HepG2 (cell line): ENCODE results near the gene CALY. TPM values are rescaled to one million over a fixed set of nuclear protein-coding genes. Genes with fewer than 3 reads are reported as not detected.

Experiments
- CERS6 ChIP-seq: sonication (generic); formaldehyde crosslinking; IDR thresholded peaks from 2 replicates; pipeline ENCODE4 v1.5.0; 2020; ENCODE audit warnings: missing genetic modification reagents
- MED8 ChIP-seq: sonication (generic); formaldehyde crosslinking; IDR thresholded peaks from 2 replicates; pipeline ENCODE4 v1.8.1; 2023; ENCODE audit warnings: mild to moderate bottlenecking, missing genetic modification reagents; ENCODE audit not compliant: insufficient replicate concordance
- MTERF4 ChIP-seq: sonication (generic); formaldehyde crosslinking; IDR thresholded peaks from 2 replicates; pipeline ENCODE4 v1.8.0; 2023; ENCODE audit warnings: mild to moderate bottlenecking, missing genetic modification reagents
- NCOA5 ChIP-seq: sonication (generic); formaldehyde crosslinking; IDR thresholded peaks from 2 replicates; pipeline ENCODE4 v1.4.0; 2020; ENCODE audit warnings: missing genetic modification reagents
- RAD21 ChIP-seq: fragments of 450-650 bp; formaldehyde crosslinking; IDR thresholded peaks from 2 replicates; pipeline ENCODE4 v1.5.0; 2020; ENCODE audit warnings: mild to moderate bottlenecking
- TERF1 ChIP-seq: sonication (generic); formaldehyde crosslinking; IDR thresholded peaks from 2 replicates; pipeline ENCODE4 v1.8.0; 2022; ENCODE audit warnings: mild to moderate bottlenecking, missing genetic modification reagents, moderate library complexity
- TRAFD1 ChIP-seq: sonication (generic); formaldehyde crosslinking; IDR thresholded peaks from 2 replicates; pipeline ENCODE4 v1.5.1; 2020; ENCODE audit warnings: missing genetic modification reagents, mild to moderate bottlenecking, borderline replicate concordance
- ZNF350 ChIP-seq: sonication (generic); formaldehyde crosslinking; IDR thresholded peaks from 2 replicates; pipeline ENCODE4 v1.4.0; 2020; ENCODE audit warnings: mild to moderate bottlenecking, low read depth, missing genetic modification reagents, borderline replicate concordance
- ZNF646 ChIP-seq: sonication (generic); formaldehyde crosslinking; IDR thresholded peaks from 2 replicates; pipeline ENCODE4 v1.9.0; 2021; ENCODE audit warnings: mild to moderate bottlenecking, missing genetic modification reagents
- ZNF687 ChIP-seq: sonication (generic); formaldehyde crosslinking; IDR thresholded peaks from 2 replicates; pipeline ENCODE4 v1.5.1; 2020; ENCODE audit warnings: mild to moderate bottlenecking, missing genetic modification reagents, moderate library complexity
- ZSCAN30 ChIP-seq: sonication (generic); formaldehyde crosslinking; IDR thresholded peaks from 2 replicates; pipeline ENCODE4 v1.5.0; 2020; ENCODE audit warnings: mild to moderate bottlenecking, missing genetic modification reagents
- polyA plus RNA-seq, 8 experiments: library from polyadenylated mRNA; depleted of rRNA in 3 of 8; stranded (reverse) in 7 of 8; unstranded in 1 of 8; fragments of >200 nt; fragmentation: Illumina TruSeq in 4 of 8; extraction: Trizol in 4 of 8; gene quantifications; 2 replicates each; pipeline versions ENCODE4 v1.2.1 to v1.2.3, GENCODE V29; 2011 to 2016; ENCODE audit warnings: low read depth in 4 of 8, missing spikeins in 1 of 8, mixed read lengths in 1 of 8; ENCODE audit not compliant: insufficient read depth in 1 of 8
- total RNA-seq, 5 experiments: library from RNA; depleted of rRNA; stranded (reverse); fragments of >200 nt; fragmentation: Illumina TruSeq; extraction: Trizol; gene quantifications; 2 replicates each; pipeline ENCODE4 v1.2.3, GENCODE V29; 2016; ENCODE audit warnings: low read depth in 1 of 5

CALY gene
- total and polyA plus RNA-seq, 2 of the 13 experiments (the other 11 are each of a cell fraction or from before 2014, with no cell fraction given), result 0.08 TPM; not detected in 1

- peak; percentile 27; the same call in 1 of the 2 replicates for TF ChIP-seq ZNF646 (CRISPR knock-in tag)
- TF ChIP-seq CERS6 (CRISPR knock-in tag), result no peak
- peak; percentile 58; the same call in 1 of the 2 replicates for TF ChIP-seq ZNF350
- TF ChIP-seq RAD21, result peak; percentile 38
- no peak for TF ChIP-seq ZSCAN30
- TF ChIP-seq TRAFD1 (CRISPR knock-in tag), result no peak
- TF ChIP-seq ZNF687 (CRISPR knock-in tag), result peak; percentile 81
- TF ChIP-seq MED8 (CRISPR knock-in tag), result no peak
- no peak for TF ChIP-seq MTERF4
- no peak for TF ChIP-seq TERF1 (CRISPR knock-in tag)
- no peak for TF ChIP-seq NCOA5 (CRISPR knock-in tag)
Measured at GRCh38 chr10:133347710-133348517, 11.2 kb upstream of the CALY start (continued).
